Mesenchymal stem cell (in vitro differentiated cells and primary cell): ENCODE data around the gene SSBP1.

Source experiments
- DNase-seq: peaks from one replicate; pipeline ENCODE4 v3.0.0-alpha.2; 2013
- H2AFZ ChIP-seq: one replicate; pipeline ENCODE4 v1.6.1; 2013; ENCODE audit warnings: low read depth, mild to moderate bottlenecking, control low read depth, inconsistent platforms, low read length, moderate library complexity
- H2AK5ac ChIP-seq: 2 replicates; pipeline ENCODE4 v1.6.1; 2013; ENCODE audit warnings: low read length, moderate library complexity, mild to moderate bottlenecking, inconsistent platforms; ENCODE audit not compliant: severe bottlenecking
- H2BK120ac ChIP-seq: one replicate; pipeline ENCODE4 v1.6.1; 2013; ENCODE audit warnings: low read depth, mild to moderate bottlenecking, inconsistent platforms, low read length, moderate library complexity
- H2BK12ac ChIP-seq, 2 experiments: one replicate each; pipeline ENCODE4 v1.6.1; 2013; ENCODE audit warnings: inconsistent platforms in 2 of 2, low read length in 2 of 2, mild to moderate bottlenecking in 2 of 2, moderate library complexity in 2 of 2, control low read depth in 1 of 2
- H2BK15ac ChIP-seq: one replicate; pipeline ENCODE4 v1.6.1; 2013; ENCODE audit warnings: mild to moderate bottlenecking, low read depth, inconsistent platforms; ENCODE audit not compliant: poor library complexity, severe bottlenecking
- H2BK5ac ChIP-seq: 2 replicates; pipeline ENCODE4 v1.6.1; 2013; ENCODE audit warnings: low read depth, mild to moderate bottlenecking, low read length, control low read depth, inconsistent platforms; ENCODE audit not compliant: poor library complexity, severe bottlenecking
- H3K14ac ChIP-seq, 2 experiments: one replicate each; pipeline ENCODE4 v1.6.1; 2013; ENCODE audit warnings: inconsistent platforms in 2 of 2, low read length in 2 of 2, control low read depth in 1 of 2, mild to moderate bottlenecking in 1 of 2, moderate library complexity in 1 of 2
- H3K18ac ChIP-seq, 2 experiments: one replicate each; pipeline ENCODE4 v1.6.1; 2013; ENCODE audit warnings: inconsistent platforms in 2 of 2, low read length in 2 of 2, control low read depth in 1 of 2, low read depth in 1 of 2, mild to moderate bottlenecking in 1 of 2
- H3K23ac ChIP-seq, 2 experiments: one replicate each; pipeline ENCODE4 v1.6.1; 2013; ENCODE audit warnings: inconsistent platforms in 2 of 2, low read length in 2 of 2, mild to moderate bottlenecking in 2 of 2, moderate library complexity in 2 of 2, control low read depth in 1 of 2
- H3K27ac ChIP-seq: 2 replicates; pipeline ENCODE4 v1.5.1; 2013; ENCODE audit warnings: mild to moderate bottlenecking, moderate library complexity, low read length, control low read depth, inconsistent platforms; ENCODE audit not compliant: poor library complexity, severe bottlenecking
- H3K27me3 ChIP-seq, 2 experiments: 2 replicates each; pipeline versions ENCODE4 v1.6.1 to v1.7.0; 2013; ENCODE audit warnings: low read length in 2 of 2, mild to moderate bottlenecking in 2 of 2, moderate library complexity in 2 of 2, control low read depth in 1 of 2, inconsistent platforms in 1 of 2; ENCODE audit not compliant: control insufficient read depth in 1 of 2, insufficient read depth in 1 of 2
- H3K36me3 ChIP-seq, 2 experiments: 2 replicates each; pipeline versions ENCODE4 v1.6.1 to v1.7.0; 2013; ENCODE audit warnings: low read length in 2 of 2, control low read depth in 1 of 2, inconsistent platforms in 1 of 2, low read depth in 1 of 2, mild to moderate bottlenecking in 1 of 2; ENCODE audit not compliant: insufficient read depth in 2 of 2, control insufficient read depth in 1 of 2
- H3K4ac ChIP-seq, 2 experiments: one replicate each; pipeline ENCODE4 v1.6.1; 2013; ENCODE audit warnings: inconsistent platforms in 2 of 2, low read length in 2 of 2, mild to moderate bottlenecking in 2 of 2, moderate library complexity in 2 of 2, control low read depth in 1 of 2, low read depth in 1 of 2
- H3K4me1 ChIP-seq: 2 replicates; pipeline ENCODE4 v1.6.1; 2013; ENCODE audit warnings: low read depth, low read length, control low read depth; ENCODE audit not compliant: control insufficient read depth, insufficient read depth
- H3K4me2 ChIP-seq: 2 replicates; pipeline ENCODE4 v1.6.1; 2013; ENCODE audit warnings: low read length, mild to moderate bottlenecking, inconsistent platforms; ENCODE audit not compliant: poor library complexity, severe bottlenecking
- H3K4me3 ChIP-seq, 2 experiments: 2 replicates each; pipeline versions ENCODE4 v1.5.1 to v1.7.0; 2013; ENCODE audit warnings: low read length in 2 of 2, mild to moderate bottlenecking in 2 of 2, control low read depth in 1 of 2, low read depth in 1 of 2; ENCODE audit not compliant: insufficient read depth in 1 of 2
- H3K79me1 ChIP-seq: replicated peaks from 2 replicates; pipeline ENCODE4 v1.6.1; 2013; ENCODE audit warnings: mild to moderate bottlenecking, control low read depth, low read length, inconsistent platforms; ENCODE audit not compliant: poor library complexity, severe bottlenecking
- H3K9ac ChIP-seq: 2 replicates; pipeline ENCODE4 v1.7.0; 2013; ENCODE audit warnings: mild to moderate bottlenecking, low read length, moderate library complexity
- H3K9me3 ChIP-seq: 2 replicates; pipeline ENCODE4 v1.7.0; 2013; ENCODE audit warnings: mild to moderate bottlenecking, low read length; ENCODE audit not compliant: control insufficient read depth
- H4K8ac ChIP-seq: one replicate; pipeline ENCODE4 v1.6.1; 2013; ENCODE audit warnings: inconsistent platforms, mild to moderate bottlenecking, low read length, moderate library complexity
- H4K91ac ChIP-seq: one replicate; pipeline ENCODE4 v1.6.1; 2013; ENCODE audit warnings: mild to moderate bottlenecking, low read length, inconsistent platforms
- WGBS: methylation state at CpG from one replicate; pipeline ENCODE4 v1.1.7; 2013; ENCODE audit warnings: mixed read lengths; 5-methylcytosine and 5-hydroxymethylcytosine counted together

SSBP1 gene

DNA sequence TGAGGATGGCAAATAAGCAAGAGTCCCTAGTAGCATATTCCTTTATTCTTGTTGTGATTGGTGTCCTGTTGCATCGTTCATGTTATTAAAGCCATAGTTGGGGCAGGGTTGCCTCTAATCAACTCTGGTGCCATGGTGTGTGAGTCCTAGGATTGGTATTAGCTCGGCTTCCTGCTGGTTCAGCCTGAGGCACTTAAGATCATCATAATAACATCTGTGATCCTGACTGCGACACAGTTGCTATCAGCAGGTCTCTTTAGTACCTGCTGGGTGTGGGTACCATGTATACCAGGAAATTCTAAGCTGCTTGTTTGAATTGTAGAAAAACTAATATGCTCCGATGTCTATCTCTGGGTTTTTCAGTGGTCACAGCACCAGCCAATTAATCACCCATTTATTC is 28.4 kb upstream of the SSBP1 start:
- no peak for DNase-seq
- H3K9me3 ChIP-seq: no peaks in the 10 kb centered on the region
- H4K91ac ChIP-seq: no peak overlapping the region
- no peak overlapping the region for H3K9ac ChIP-seq
- H3K27me3 ChIP-seq: peaks cover 0 to 40% of the 10 kb centered on the region in 2 experiments
- no peak overlapping the region for H3K14ac ChIP-seq
- peak overlapping the region in 1 of 2 experiments; percentile 17 for H3K23ac ChIP-seq
- no peaks in the 10 kb centered on the region for H3K79me1 ChIP-seq
- H2AK5ac ChIP-seq: no peak overlapping the region
- H3K18ac ChIP-seq: no peak overlapping the region
- H3K4me3 ChIP-seq: no peak overlapping the region
- H4K8ac ChIP-seq: no peak overlapping the region
- H2BK120ac ChIP-seq: no peak overlapping the region
- H2BK5ac ChIP-seq: no peak overlapping the region
- no peak overlapping the region for H3K4me2 ChIP-seq
- 83% methylated on average over 4 of the region's 4 CpGs for WGBS
- H3K4me1 ChIP-seq: no peaks in the 10 kb centered on the region
- no peaks in the 10 kb centered on the region for H3K36me3 ChIP-seq
- no peak overlapping the region for H2AFZ ChIP-seq
- H2BK15ac ChIP-seq: no peak overlapping the region
- H2BK12ac ChIP-seq: no peak overlapping the region
- no peak overlapping the region for H3K4ac ChIP-seq
- no peak overlapping the region for H3K27ac ChIP-seq

DNA sequence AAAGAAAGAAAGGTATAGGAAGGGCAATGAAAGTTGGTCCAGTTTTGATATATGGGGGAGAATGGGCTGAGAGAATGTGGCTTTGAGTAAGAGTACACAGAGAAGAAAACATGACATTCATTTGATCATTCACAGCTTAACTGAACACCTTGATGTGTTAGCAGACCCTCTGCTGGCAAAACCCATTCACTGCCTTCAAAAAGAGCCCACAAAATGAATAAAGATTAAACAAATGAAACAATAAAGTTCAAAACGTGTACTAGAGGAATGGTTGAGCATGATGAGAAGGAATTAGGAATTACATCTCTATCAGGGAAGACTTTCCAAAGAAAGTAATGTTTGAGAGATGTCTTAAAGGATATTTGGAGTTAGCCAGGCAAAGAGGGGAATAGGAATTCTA is 27.9 kb upstream of the SSBP1 start:
- no peak overlapping the region for H3K4me2 ChIP-seq
- no peak for DNase-seq

DNA sequence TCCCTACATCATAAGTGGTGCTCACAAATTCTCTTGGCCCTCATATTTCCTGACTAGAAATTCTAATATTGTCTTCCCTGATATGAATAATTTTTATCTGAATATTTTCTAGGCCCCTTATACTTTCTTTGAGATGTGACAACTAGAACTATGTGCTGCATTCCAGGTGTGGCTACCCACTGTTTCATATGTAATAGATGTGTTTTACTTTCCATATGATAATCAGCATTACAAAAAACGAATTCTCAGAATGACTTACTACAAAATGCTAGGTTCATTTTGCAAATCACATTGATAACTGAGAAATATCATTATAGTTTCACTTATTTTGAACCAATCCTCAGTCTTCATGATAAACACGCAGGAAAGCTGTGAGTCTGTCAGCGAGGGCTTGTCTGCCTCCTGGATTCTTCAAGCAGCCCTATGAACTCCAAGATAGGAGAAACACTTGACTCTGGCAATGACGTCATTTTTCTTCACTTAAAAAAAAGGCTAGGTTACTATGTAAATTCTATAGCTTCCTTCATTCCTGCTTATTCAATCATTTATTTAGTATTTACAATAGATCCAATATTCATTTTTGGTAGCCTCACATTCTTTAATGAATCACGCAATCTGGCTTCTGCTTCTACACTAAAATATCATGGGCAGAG is 25.4 kb upstream of the SSBP1 start:
- H3K4me3 ChIP-seq: no peak overlapping the region
- peaks cover 0 to 44% of the 10 kb centered on the region in 2 experiments for H3K27me3 ChIP-seq
- H4K8ac ChIP-seq: no peak overlapping the region
- no peaks in the 10 kb centered on the region for H3K36me3 ChIP-seq
- no peak overlapping the region for H3K4ac ChIP-seq
- no peak overlapping the region for H3K27ac ChIP-seq
- H3K4me2 ChIP-seq: no peak overlapping the region
- no peaks in the 10 kb centered on the region for H3K4me1 ChIP-seq
- H2AK5ac ChIP-seq: no peak overlapping the region
- H3K9ac ChIP-seq: no peak overlapping the region
- WGBS: 71% methylated on average over 4 of the region's 5 CpGs
- H2BK5ac ChIP-seq: no peak overlapping the region
- no peak overlapping the region for H3K18ac ChIP-seq
- H3K23ac ChIP-seq: no peak overlapping the region
- H3K9me3 ChIP-seq: no peaks in the 10 kb centered on the region
- H3K14ac ChIP-seq: no peak overlapping the region
- no peak overlapping the region for H2BK12ac ChIP-seq
- no peak overlapping the region for H4K91ac ChIP-seq
- no peak overlapping the region for H2BK120ac ChIP-seq
- no peak overlapping the region for H2BK15ac ChIP-seq
- DNase-seq: no peak
- no peak overlapping the region for H2AFZ ChIP-seq
- H3K79me1 ChIP-seq: no peaks in the 10 kb centered on the region

More for the DNA sequence above, 27.9 kb upstream of the SSBP1 start:
- Histone ChIP-seq H2AFZ (no peak overlapping the region), H2BK5ac (no peak overlapping the region), H3K4me1 (no peaks in the 10 kb centered on the region), H3K9ac (no peak overlapping the region), H3K9me3 (no peaks in the 10 kb centered on the region), H4K91ac (no peak overlapping the region), H4K8ac (no peak overlapping the region), H3K27ac (no peak overlapping the region), H2AK5ac (no peak overlapping the region), H2BK15ac (no peak overlapping the region), H3K4me3 (no peak overlapping the region), H3K23ac (no peak overlapping the region), H3K4ac (no peak overlapping the region), H2BK12ac (no peak overlapping the region), H2BK120ac (no peak overlapping the region), H3K27me3 (peaks cover 0 to 43% of the 10 kb centered on the region in 2 experiments), H3K79me1 (no peaks in the 10 kb centered on the region), H3K14ac (no peak overlapping the region), H3K18ac (no peak overlapping the region), H3K36me3 (no peaks in the 10 kb centered on the region)
- 25% methylated on average over 1 of the region's 1 CpG for WGBS

DNA sequence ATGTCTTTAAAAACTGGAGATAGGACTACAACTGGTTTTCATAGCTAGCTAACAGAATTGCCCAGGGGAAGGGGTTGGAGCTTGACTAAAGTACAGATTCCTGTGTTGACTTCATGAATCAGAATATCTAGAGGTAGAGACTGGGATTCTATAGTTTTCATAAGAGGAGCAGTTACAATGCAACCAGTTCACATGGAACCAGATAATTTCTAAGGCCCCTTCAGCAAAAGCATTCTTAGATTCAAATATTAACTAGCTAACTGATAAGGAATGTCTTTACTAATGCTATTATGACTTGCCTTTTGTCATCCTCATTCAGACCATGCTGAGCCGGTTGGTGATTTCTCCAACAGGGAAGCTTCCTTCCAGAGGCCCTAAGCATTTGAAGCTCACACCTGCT is 24.3 kb upstream of the SSBP1 start:
- Histone ChIP-seq H3K4ac (no peak overlapping the region), H2BK120ac (no peak overlapping the region), H2AFZ (no peak overlapping the region), H4K8ac (no peak overlapping the region), H3K18ac (no peak overlapping the region), H2AK5ac (no peak overlapping the region), H3K23ac (no peak overlapping the region), H3K4me3 (no peak overlapping the region), H3K36me3 (no peaks in the 10 kb centered on the region), H3K79me1 (no peaks in the 10 kb centered on the region), H2BK15ac (no peak overlapping the region), H4K91ac (no peak overlapping the region), H3K14ac (no peak overlapping the region), H3K27ac (no peak overlapping the region), H3K4me2 (no peak overlapping the region), H2BK5ac (no peak overlapping the region), H3K27me3 (peaks cover 0 to 39% of the 10 kb centered on the region in 2 experiments), H3K9ac (no peak overlapping the region), H2BK12ac (no peak overlapping the region), H3K4me1 (no peaks in the 10 kb centered on the region), H3K9me3 (no peaks in the 10 kb centered on the region)
- no peak for DNase-seq
- 100% methylated on average over 1 of the region's 1 CpG for WGBS
